ENCODE data around the gene DMD. TPM values are rescaled to one million over a fixed set of nuclear protein-coding genes. Genes with fewer than 3 reads are reported as not detected.

Gene DMD
- total and polyA plus RNA-seq, 7 donors: 2.5 to 260 (median 183) TPM

- DNase-seq: no peak
- Histone ChIP-seq H3K27ac (no peak overlapping the region), H3K36me3 (no peaks in the 10 kb centered on the region), H3K4me3 (no peak overlapping the region), H3K27me3 (no peaks in the 10 kb centered on the region), H3K4me1 (no peaks in the 10 kb centered on the region), H3K9me3 (no peaks in the 10 kb centered on the region)
- 67 to 78% methylated on average over 4 of the region's 4 CpGs for WGBS, 2 donors
- intact Hi-C loops (cut with DNase I): no loop called here
- no peak for TF ChIP-seq POLR2AphosphoS5 (IDR thresholded peaks at IDR 0.05)
- no peak for TF ChIP-seq CTCF (IDR thresholded peaks at IDR 0.05)
- TF ChIP-seq EP300 (IDR thresholded peaks at IDR 0.05): no peak
- no peak for TF ChIP-seq POLR2A (IDR thresholded peaks at IDR 0.05)
These were observed 612.2 kb downstream of the DMD start for GRCh38 chrX:32599156-32599555.

- intact Hi-C loops (cut with DNase I): no loop called here
- Histone ChIP-seq H3K4me1 (no peaks in the 10 kb centered on the region), H3K27me3 (no peaks in the 10 kb centered on the region), H3K27ac (no peak overlapping the region), H3K9me3 (no peaks in the 10 kb centered on the region), H3K36me3 (no peaks in the 10 kb centered on the region), H3K4me3 (no peak overlapping the region)
- 83 to 88% methylated on average over 4 of the region's 4 CpGs for WGBS, 2 donors
- TF ChIP-seq CTCF (IDR thresholded peaks at IDR 0.05) (no peak), EP300 (IDR thresholded peaks at IDR 0.05) (no peak), POLR2AphosphoS5 (IDR thresholded peaks at IDR 0.05) (no peak)
- DNase-seq: no peak
These were observed 612.6 kb downstream of the DMD start for GRCh38 chrX:32598707-32599106.

GRCh38 chrX:32597777-32598176, 613.6 kb downstream of the DMD start:
- no peak for TF ChIP-seq POLR2AphosphoS5 (IDR thresholded peaks at IDR 0.05)
- TF ChIP-seq EP300 (IDR thresholded peaks at IDR 0.05): no peak
- TF ChIP-seq POLR2A (IDR thresholded peaks at IDR 0.05): no peak
- no peak for TF ChIP-seq CTCF (IDR thresholded peaks at IDR 0.05)
- Histone ChIP-seq H3K4me3 (no peak overlapping the region), H3K36me3 (no peaks in the 10 kb centered on the region), H3K4me1 (no peaks in the 10 kb centered on the region), H3K27me3 (no peaks in the 10 kb centered on the region), H3K9me3 (no peaks in the 10 kb centered on the region), H3K27ac (no peak overlapping the region)
- no peak for DNase-seq
- intact Hi-C loops (cut with DNase I): no loop called here
- 84% methylated on average over 4 of the region's 4 CpGs for WGBS, 2 donors

- peaks cover 0 to 6% (median 0%) of the 10 kb centered on the region in 4 donors for H3K36me3 ChIP-seq
- WGBS, 2 donors: 78 to 89% methylated on average over 7 of the region's 7 CpGs
- no peak overlapping the region for H3K4me3 ChIP-seq
- H3K27ac ChIP-seq: no peak overlapping the region
- H3K27me3 ChIP-seq: no peaks in the 10 kb centered on the region
- H3K9me3 ChIP-seq: no peaks in the 10 kb centered on the region
- TF ChIP-seq POLR2A (IDR thresholded peaks at IDR 0.05) (no peak), POLR2AphosphoS5 (IDR thresholded peaks at IDR 0.05) (no peak), CTCF (IDR thresholded peaks at IDR 0.05) (no peak), EP300 (IDR thresholded peaks at IDR 0.05) (no peak)
- no peak for DNase-seq
- intact Hi-C loops (cut with DNase I): no loop called here
- no peaks in the 10 kb centered on the region for H3K4me1 ChIP-seq
These were observed 618.6 kb downstream of the DMD start for GRCh38 chrX:32592786-32593185.

- intact Hi-C loops (cut with DNase I): no loop called here
- DNase-seq: no peak
- Histone ChIP-seq H3K27me3 (no peaks in the 10 kb centered on the region), H3K36me3 (peaks cover 0 to 6% (median 0%) of the 10 kb centered on the region in 4 donors), H3K4me1 (no peaks in the 10 kb centered on the region), H3K9me3 (no peaks in the 10 kb centered on the region), H3K27ac (no peak overlapping the region), H3K4me3 (no peak overlapping the region)
- TF ChIP-seq POLR2A (IDR thresholded peaks at IDR 0.05) (no peak), EP300 (IDR thresholded peaks at IDR 0.05) (no peak), CTCF (IDR thresholded peaks at IDR 0.05) (no peak), POLR2AphosphoS5 (IDR thresholded peaks at IDR 0.05) (no peak)
- 92 to 94% methylated on average over 10 of the region's 10 CpGs for WGBS, 2 donors
These were observed 619.8 kb downstream of the DMD start for GRCh38 chrX:32591589-32591988.

All from sigmoid colon (tissue), 7 donors.